Activated CD4-positive, alpha-beta T cell treated with anti-CD3 and anti-CD28 coated beads, Interleukin-2, amount 50 U/mL, for 1 hour (primary cell): Measurements from ENCODE around the gene CIPC.

Experiments used
- DNase-seq: peaks from one replicate; pipeline ENCODE4 v3.0.0-alpha.2; 2020

CIPC gene

GRCh38 chr14:77071938-77072388, 26.1 kb upstream of the CIPC start:
- no peak for DNase-seq

DNA sequence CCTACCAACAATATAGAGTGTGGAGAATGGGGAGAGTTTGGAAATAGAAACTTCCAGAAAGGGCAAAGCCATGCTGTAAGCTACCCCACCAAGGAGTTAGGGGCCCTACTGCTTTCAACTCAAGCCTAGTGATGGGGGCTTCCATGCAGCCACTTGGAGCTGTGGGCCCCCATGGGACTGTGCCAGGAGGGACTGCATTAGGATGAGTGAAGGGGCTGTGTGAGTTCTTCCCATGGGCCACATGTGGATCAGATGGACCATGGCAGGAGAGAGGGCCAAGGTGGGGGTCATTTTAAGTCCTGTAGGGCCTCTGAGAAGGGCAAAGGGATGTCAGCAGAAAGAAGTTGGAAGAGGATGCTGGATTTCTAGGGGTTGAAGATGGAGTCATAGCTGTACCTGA, 23.1 kb upstream of the CIPC start:
- DNase-seq, result no peak

DNA sequence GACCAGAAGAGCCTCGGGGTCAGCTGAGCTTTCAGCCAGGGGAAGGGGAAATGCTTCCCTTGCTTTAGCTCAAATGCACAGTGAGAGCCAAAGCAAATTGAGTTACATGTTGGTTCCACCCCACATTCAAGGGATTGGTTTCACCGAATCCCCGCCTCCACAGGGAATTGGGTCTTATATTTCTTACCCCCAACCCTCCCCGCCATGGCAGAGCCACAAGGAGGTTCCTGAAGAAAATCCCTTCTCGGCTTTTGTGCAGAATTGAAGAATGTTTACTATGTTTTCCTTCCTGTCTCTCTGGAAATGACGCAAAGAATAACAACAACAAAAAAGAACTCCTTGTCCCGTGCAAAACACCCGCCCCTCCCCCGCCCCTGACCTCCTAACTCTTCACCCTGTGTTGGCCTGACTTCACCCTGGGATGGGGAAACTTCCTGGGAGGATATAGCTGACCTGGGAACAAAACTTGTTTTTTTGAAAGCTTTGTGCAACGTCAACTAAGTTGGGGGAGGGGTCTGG, 21.9 kb upstream of the CIPC start:
- DNase-seq, result no peak

DNA sequence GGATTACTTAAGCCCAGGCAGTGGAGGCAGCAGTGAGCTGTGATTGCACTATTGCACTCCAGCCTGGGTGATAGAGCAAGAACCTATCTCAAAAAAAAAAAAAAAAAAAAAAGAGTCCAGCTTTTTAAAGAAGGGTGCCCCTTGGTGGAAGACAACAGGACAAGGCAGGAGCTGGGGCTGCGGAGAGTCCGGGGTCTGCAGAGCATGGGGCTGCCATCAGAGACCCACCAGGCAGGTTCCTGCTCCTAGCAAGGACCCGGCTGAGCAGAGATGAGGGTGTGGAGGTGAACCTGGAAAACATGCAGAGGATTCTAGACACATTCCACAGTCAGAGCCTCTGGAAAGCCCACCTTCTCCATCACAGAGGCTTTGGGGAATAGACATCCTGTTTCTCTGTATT, 21.0 kb upstream of the CIPC start:
- DNase-seq, result no peak

GRCh38 chr14:77082356-77082755, 15.7 kb upstream of the CIPC start:
- DNase-seq, result no peak

GRCh38 chr14:77083082-77083481, 15.0 kb upstream of the CIPC start:
- DNase-seq, result no peak

DNA sequence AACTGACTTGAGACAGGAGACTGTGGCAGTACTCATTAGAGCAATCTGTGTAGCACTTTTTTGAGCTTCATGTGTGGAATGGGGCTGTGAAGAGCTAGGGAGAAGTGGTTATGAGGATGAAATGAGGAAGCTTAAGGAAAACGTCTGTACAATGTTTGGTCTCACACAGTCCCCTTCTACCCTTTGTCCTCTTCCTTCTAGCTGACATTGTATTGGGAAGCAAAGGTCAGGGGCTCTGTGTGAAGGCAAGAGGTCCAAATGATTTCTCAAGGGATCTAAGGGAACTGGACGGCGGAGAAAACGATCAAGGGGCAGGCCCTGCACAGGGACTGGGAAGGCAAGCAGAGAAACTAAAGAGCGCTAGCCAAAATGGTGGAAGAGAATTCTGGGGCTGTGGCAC, 13.1 kb upstream of the CIPC start:
- DNase-seq, result no peak

GRCh38 chr14:77085538-77085937, 12.5 kb upstream of the CIPC start:
- DNase-seq, result no peak

GRCh38 chr14:77086017-77086727, 11.9 kb upstream of the CIPC start:
- DNase-seq, result no peak

DNA sequence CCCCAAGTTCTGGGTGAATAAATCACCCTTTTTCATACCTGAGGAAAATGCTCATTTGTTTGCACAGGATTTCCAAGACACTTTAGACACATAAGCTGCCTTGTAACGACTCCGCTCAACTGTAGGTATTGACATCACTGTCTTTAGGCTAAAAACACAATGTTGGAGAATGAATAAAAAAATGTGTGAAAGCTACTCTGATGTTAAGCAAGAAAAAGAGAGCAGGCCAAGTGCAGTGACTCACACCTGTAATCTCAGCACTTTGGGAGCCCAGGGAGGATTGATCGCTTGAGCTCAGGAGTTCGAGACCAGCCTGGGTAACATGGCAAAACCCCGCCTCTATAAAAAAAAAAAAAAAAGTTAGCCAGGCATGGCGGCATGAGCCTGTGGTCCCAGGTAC, 11.1 kb upstream of the CIPC start:
- no peak for DNase-seq

- DNase-seq, result no peak
These were observed 10.4 kb upstream of the CIPC start for GRCh38 chr14:77087631-77088030.

GRCh38 chr14:77088219-77088618, 9.8 kb upstream of the CIPC start:
- DNase-seq, result no peak

DNA sequence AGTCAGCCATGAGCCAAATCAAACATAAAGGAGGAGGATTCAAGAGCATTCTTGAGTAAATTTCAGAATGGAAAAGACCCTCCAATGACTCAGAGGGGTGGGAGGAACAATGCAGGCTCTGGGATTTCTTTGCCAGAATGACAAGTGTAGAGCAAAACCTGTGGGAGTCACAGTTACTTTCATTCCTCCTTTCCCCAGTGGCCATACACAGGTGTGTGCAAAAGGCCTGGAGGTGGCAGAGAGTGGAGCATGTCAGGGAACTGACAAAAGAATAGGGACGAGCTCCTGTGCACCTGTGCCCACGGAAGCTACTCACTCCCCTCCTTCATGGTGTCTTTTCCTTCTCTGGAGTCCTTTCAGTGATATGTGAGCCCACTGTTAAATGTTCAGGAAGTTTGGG, 9.4 kb upstream of the CIPC start:
- DNase-seq, result no peak

- DNase-seq, result no peak
These were observed 6.5 kb upstream of the CIPC start for GRCh38 chr14:77091518-77091917.

GRCh38 chr14:77092676-77093075, 5.4 kb upstream of the CIPC start:
- DNase-seq, result no peak

GRCh38 chr14:77094672-77095284, 3.3 kb upstream of the CIPC start:
- peak; percentile 80 for DNase-seq

GRCh38 chr14:77097006-77097699, 905 bp upstream of the CIPC start:
- DNase-seq, result no peak

DNA sequence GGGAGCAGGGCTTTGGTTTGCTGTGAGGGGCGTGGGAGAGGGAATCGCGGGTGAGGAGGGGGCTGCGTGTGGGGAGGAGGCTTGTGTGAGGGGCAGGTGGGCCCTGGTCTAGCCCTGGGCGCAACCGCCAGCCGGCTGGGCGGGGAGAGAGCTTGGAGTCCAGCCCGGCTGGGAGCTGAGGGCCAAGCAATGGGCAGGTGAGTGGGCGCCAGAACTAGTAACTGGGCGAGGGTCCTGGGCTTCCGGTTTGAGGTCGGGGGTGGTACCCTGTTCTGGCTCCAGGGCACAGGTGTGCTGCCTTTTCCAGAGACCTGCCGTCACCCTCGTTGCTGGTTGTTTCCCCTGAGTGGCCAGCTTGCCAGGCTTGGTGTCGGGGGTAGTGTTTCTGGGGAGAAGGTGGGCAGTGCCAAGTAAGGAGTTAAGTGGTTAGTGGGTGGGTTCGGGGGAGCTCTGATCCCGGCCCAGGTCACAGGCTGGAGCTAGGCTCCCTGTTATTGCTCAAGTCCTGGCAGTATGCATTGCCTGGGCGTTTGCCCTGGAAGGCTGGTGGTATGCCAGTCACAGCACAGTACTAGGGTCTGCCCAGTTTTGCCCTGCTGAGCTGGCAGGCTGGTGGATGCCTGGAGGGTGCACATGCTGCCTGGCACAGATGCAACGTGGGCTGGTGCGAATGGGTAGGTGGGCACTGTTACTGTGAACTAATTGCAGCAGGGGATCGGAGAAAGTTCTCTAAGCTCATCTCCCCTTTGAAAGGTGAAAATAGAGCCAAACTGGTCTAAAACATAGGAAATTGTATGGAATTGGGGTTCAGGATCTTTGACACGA, 683 bp downstream of the CIPC start:
- peak; percentile 9 for DNase-seq

DNA sequence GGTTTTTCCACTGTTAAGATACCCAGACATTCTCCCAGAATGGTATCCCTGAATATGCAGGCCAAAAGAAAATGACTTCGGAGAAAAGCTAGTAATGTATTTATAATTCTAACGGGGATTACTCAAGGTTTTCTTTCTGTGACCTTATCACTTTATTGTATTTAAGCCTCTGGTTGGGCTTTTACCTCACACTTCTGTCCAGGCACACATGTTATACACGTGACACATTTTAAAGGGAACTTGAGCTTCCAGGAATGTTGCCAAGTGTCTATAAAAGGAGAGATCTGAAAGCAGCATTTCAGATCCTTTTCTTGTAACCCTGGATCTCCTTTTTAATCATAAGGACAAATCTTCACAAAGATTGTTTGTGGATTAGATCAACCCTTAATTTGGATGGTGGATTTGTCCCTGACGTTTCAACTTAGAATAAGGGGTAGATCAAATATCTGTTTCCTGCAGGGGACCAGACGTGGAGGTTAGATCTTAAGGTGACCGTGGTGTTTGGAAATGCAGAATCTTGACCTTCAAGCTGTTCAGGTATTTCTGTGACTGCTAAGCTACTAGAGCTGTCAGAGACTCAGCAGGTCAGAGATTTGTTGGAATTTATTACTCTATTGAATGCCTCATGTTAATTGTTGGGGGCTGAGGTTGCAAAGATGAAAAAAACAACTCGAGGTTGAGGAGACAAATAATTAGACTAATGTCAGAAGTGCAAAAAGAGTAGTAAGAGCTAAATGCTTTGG, 1.5 kb downstream of the CIPC start:
- DNase-seq, result no peak

GRCh38 chr14:77100961-77101360, 2.9 kb downstream of the CIPC start:
- DNase-seq, result no peak

DNA sequence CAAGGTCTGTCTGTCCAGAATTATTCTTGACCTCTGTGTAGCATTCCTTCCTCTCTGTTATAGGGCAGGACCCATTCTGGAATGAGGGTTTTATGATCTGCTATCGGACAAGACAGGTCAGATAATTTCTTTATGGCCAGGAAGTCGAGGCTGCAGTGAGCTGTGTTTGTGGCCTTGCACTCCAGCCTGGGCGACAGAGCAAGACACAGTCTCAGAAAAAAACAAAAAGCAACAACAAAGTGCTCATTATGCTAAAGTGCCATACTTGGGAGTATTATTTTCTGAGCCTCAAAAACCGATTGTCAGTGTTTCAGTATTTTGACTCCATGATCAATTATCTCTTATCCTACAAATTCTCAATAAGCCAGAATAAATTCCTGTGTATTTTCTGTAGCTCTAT, 4.1 kb downstream of the CIPC start:
- no peak for DNase-seq

DNA sequence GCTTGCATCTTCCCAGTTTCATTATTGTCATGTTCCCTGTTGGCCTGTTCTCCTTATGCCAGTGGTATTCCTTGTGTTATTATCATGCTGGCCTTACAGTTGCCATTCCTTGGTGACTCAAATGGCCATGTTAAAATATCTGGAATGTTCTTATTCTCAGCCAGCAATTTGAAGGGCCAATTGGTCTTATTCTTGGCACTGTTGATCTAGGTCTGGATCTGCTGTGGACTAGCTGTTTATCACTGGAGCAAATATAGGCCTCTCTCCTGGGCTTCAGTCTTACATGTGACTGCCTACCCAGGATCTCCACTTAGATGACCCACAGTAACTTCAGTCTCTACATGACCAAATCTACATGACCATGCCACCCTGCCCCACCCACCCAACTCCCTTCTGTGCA, 5.4 kb downstream of the CIPC start:
- DNase-seq, result no peak
